HG03039 (cell line): Measurements from ENCODE around the gene NR2E3.
"Not testable (repeated sequence)": the region's sequence is repeated elsewhere in the genome, so short reads cannot be mapped to it uniquely, and the experiment has no call there.

Source experiments
- ATAC-seq: cut with Tn5 transposase; IDR thresholded peaks from one replicate; pipeline ENCODE4 v1.9.1; 2021; ENCODE audit warnings: mild to moderate bottlenecking, moderate library complexity; ENCODE audit not compliant: unreplicated experiment

NR2E3 gene

GRCh38 chr15:71813723-71814470, 3.5 kb downstream of the NR2E3 start:
- no peak for ATAC-seq

GRCh38 chr15:71815301-71815700, 4.9 kb downstream of the NR2E3 start:
- ATAC-seq, result no peak

- ATAC-seq, result no peak
Measured at GRCh38 chr15:71817351-71817750, 7.0 kb downstream of the NR2E3 start.

GRCh38 chr15:71820127-71820526, 9.8 kb downstream of the NR2E3 start:
- no peak for ATAC-seq

GRCh38 chr15:71821547-71822129, 11.3 kb downstream of the NR2E3 start:
- ATAC-seq, result no peak

GRCh38 chr15:71822890-71823630, 12.7 kb downstream of the NR2E3 start:
- no peak for ATAC-seq

GRCh38 chr15:71823801-71824200, 13.4 kb downstream of the NR2E3 start:
- ATAC-seq, result no peak

- ATAC-seq, result no peak
Measured at GRCh38 chr15:71825021-71825730, 14.8 kb downstream of the NR2E3 start.

GRCh38 chr15:71826196-71826595, 15.8 kb downstream of the NR2E3 start:
- no peak for ATAC-seq

GRCh38 chr15:71830981-71831380, 20.6 kb downstream of the NR2E3 start:
- ATAC-seq, result no peak

GRCh38 chr15:71841563-71841962, 31.2 kb downstream of the NR2E3 start:
- ATAC-seq, result no peak

- no peak for ATAC-seq
Measured at GRCh38 chr15:71844916-71845315, 34.6 kb downstream of the NR2E3 start.

GRCh38 chr15:71853543-71853942, 43.2 kb downstream of the NR2E3 start:
- ATAC-seq, result no peak

GRCh38 chr15:71858232-71858631, 47.9 kb downstream of the NR2E3 start:
- ATAC-seq, result not testable (repeated sequence)
